ENCODE data around the gene PRICKLE4.

GRCh38 chr6:41786451-41787218 lies 6.1 kb downstream of the PRICKLE4 start:
- TF ChIP-seq, protein P1, sequence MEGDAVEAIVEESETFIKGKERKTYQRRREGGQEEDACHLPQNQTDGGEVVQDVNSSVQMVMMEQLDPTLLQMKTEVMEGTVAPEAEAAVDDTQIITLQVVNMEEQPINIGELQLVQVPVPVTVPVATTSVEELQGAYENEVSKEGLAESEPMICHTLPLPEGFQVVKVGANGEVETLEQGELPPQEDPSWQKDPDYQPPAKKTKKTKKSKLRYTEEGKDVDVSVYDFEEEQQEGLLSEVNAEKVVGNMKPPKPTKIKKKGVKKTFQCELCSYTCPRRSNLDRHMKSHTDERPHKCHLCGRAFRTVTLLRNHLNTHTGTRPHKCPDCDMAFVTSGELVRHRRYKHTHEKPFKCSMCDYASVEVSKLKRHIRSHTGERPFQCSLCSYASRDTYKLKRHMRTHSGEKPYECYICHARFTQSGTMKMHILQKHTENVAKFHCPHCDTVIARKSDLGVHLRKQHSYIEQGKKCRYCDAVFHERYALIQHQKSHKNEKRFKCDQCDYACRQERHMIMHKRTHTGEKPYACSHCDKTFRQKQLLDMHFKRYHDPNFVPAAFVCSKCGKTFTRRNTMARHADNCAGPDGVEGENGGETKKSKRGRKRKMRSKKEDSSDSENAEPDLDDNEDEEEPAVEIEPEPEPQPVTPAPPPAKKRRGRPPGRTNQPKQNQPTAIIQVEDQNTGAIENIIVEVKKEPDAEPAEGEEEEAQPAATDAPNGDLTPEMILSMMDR (tag by site-specific recombination; IDR thresholded peaks at IDR 0.05), result peak; percentile 51; the same call in 1 of the 2 replicates
- TF ChIP-seq, protein P2, sequence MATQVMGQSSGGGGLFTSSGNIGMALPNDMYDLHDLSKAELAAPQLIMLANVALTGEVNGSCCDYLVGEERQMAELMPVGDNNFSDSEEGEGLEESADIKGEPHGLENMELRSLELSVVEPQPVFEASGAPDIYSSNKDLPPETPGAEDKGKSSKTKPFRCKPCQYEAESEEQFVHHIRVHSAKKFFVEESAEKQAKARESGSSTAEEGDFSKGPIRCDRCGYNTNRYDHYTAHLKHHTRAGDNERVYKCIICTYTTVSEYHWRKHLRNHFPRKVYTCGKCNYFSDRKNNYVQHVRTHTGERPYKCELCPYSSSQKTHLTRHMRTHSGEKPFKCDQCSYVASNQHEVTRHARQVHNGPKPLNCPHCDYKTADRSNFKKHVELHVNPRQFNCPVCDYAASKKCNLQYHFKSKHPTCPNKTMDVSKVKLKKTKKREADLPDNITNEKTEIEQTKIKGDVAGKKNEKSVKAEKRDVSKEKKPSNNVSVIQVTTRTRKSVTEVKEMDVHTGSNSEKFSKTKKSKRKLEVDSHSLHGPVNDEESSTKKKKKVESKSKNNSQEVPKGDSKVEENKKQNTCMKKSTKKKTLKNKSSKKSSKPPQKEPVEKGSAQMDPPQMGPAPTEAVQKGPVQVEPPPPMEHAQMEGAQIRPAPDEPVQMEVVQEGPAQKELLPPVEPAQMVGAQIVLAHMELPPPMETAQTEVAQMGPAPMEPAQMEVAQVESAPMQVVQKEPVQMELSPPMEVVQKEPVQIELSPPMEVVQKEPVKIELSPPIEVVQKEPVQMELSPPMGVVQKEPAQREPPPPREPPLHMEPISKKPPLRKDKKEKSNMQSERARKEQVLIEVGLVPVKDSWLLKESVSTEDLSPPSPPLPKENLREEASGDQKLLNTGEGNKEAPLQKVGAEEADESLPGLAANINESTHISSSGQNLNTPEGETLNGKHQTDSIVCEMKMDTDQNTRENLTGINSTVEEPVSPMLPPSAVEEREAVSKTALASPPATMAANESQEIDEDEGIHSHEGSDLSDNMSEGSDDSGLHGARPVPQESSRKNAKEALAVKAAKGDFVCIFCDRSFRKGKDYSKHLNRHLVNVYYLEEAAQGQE (tag by site-specific recombination; IDR thresholded peaks at IDR 0.05), result peak; percentile 82
